Measurements from ENCODE around the gene UVRAG. TPM values are rescaled to one million over a fixed set of nuclear protein-coding genes. Genes with fewer than 3 reads are reported as not detected.
A peak's percentile ranks its signal among the peaks of the same experiment; 100 is the strongest.

UVRAG gene
- total RNA-seq, 6 donors from 2014 or later: 23.3 to 72.3 (median 28.5) TPM

- ATAC-seq (ENCODE audit: low FRiP score in 2 of 2) (peak in 1 of 2 donors; percentile 77), DNase-seq (no peak)
- WGBS, 2 donors: 26% methylated on average over 6 of the region's 6 CpGs
- no peaks in the 10 kb centered on the region for H3K9me3 ChIP-seq
- no peak overlapping the region for H3K27ac ChIP-seq
- TF ChIP-seq POLR2A (IDR thresholded peaks at IDR 0.05) (no peak), POLR2AphosphoS5 (IDR thresholded peaks at IDR 0.05) (no peak), CTCF (IDR thresholded peaks at IDR 0.05) (peak; percentile 56 to 87 (median 78)), EP300 (IDR thresholded peaks at IDR 0.05) (no peak)
- no peak overlapping the region for H3K4me3 ChIP-seq
- H3K36me3 ChIP-seq: no peaks in the 10 kb centered on the region
- no peaks in the 10 kb centered on the region for H3K27me3 ChIP-seq
- peaks cover 4 to 14% (median 9%) of the 10 kb centered on the region in 4 donors for H3K4me1 ChIP-seq
Measured at GRCh38 chr11:75867778-75868374, 52.9 kb downstream of the UVRAG start.

- no peak for DNase-seq
- 28 to 32% methylated on average over 1 of the region's 1 CpG for WGBS, 2 donors
- Histone ChIP-seq H3K27ac (no peak overlapping the region), H3K4me3 (no peak overlapping the region), H3K36me3 (no peaks in the 10 kb centered on the region), H3K27me3 (no peaks in the 10 kb centered on the region), H3K9me3 (no peaks in the 10 kb centered on the region), H3K4me1 (peaks cover 4 to 21% (median 11%) of the 10 kb centered on the region in 4 donors)
- ATAC-seq (ENCODE audit: low FRiP score in 2 of 2): no peak
- TF ChIP-seq POLR2AphosphoS5 (IDR thresholded peaks at IDR 0.05): no peak
- TF ChIP-seq CTCF (IDR thresholded peaks at IDR 0.05): no peak
- TF ChIP-seq POLR2A (IDR thresholded peaks at IDR 0.05): no peak
- TF ChIP-seq EP300 (IDR thresholded peaks at IDR 0.05): no peak
Measured at GRCh38 chr11:75868990-75869389, 54.0 kb downstream of the UVRAG start.

DNA sequence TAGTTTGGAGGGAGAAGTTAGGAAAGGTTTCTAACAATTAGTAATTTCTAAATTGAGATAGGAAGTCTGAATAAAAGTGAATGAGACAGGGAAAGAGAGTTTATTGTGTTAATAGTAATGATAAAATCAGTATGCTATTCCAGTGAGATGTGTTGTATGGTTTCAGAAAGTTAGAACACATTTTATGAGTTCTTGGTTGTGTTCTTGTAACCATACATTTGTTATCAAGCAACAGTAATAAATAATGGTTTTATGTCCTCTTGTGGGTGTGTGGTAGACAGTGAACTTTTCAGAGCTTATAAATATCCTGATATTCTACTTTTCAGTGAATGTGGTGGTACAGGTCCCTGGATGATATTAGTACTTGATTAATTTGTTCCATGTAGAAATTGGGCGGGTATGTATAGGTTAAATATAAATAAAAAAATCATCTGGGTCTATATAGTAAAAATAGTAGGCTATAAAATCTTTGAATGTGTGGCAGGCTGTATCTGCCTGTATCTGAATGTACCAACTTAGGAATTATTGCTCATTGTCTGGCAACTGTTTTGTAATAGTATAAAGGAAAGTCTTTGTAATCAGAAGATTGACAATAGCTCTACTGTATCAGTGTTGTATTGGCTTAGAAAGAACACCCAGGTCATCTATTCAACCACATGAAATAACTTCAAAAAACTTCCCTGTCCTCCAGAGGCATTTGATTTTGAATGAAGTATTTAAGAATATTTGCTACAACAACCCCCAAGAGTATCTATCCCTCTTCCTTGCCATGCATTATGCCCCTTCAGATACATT lies 54.8 kb downstream of the UVRAG start:
- no peaks in the 10 kb centered on the region for H3K27me3 ChIP-seq
- no peak overlapping the region for H3K4me3 ChIP-seq
- H3K27ac ChIP-seq: no peak overlapping the region
- DNase-seq: no peak
- no peaks in the 10 kb centered on the region for H3K9me3 ChIP-seq
- TF ChIP-seq EP300 (IDR thresholded peaks at IDR 0.05): no peak
- no peak for TF ChIP-seq CTCF (IDR thresholded peaks at IDR 0.05)
- TF ChIP-seq POLR2AphosphoS5 (IDR thresholded peaks at IDR 0.05): no peak
- no peak for TF ChIP-seq POLR2A (IDR thresholded peaks at IDR 0.05)
- H3K4me1 ChIP-seq: peaks cover 4 to 21% (median 11%) of the 10 kb centered on the region in 4 donors
- ATAC-seq (ENCODE audit: low FRiP score in 2 of 2): no peak
- no peaks in the 10 kb centered on the region for H3K36me3 ChIP-seq
- 91 to 97% methylated on average over 1 of the region's 1 CpG for WGBS, 2 donors

DNA sequence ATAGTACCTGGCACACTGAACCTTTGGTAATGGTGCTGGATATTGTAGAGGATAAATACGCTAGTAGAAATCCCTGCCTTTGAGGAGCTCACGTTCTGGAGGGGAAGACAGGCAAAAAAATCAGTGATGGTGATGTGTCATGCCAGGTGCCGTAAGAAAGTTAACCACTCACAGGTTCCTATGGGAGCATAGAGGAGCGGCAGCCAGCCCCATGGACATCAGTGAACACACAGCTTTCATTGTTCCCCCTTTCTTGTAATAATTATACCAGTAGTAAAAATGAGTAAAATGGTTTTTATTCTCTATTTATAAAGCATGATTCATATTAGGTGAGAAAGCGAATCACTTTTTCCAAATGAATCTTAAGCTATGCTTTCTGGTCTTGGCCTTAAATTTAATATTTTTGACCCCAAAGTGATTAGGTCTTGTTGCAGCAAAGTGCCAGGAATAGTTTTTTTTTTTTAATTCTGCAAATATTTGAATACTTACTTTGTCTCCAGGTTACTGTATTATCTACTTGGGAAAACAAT lies 57.9 kb downstream of the UVRAG start:
- WGBS, 2 donors: 57 to 61% methylated on average over 5 of the region's 5 CpGs
- TF ChIP-seq EP300 (IDR thresholded peaks at IDR 0.05): no peak
- TF ChIP-seq POLR2AphosphoS5 (IDR thresholded peaks at IDR 0.05): no peak
- TF ChIP-seq POLR2A (IDR thresholded peaks at IDR 0.05): no peak
- TF ChIP-seq CTCF (IDR thresholded peaks at IDR 0.05): no peak
- ATAC-seq (ENCODE audit: low FRiP score in 2 of 2) (no peak), DNase-seq (no peak)
- H3K9me3 ChIP-seq: no peaks in the 10 kb centered on the region
- no peaks in the 10 kb centered on the region for H3K36me3 ChIP-seq
- peaks cover 4 to 12% (median 8%) of the 10 kb centered on the region in 4 donors for H3K4me1 ChIP-seq
- H3K27ac ChIP-seq: no peak overlapping the region
- H3K27me3 ChIP-seq: no peaks in the 10 kb centered on the region
- H3K4me3 ChIP-seq: no peak overlapping the region

Data from upper lobe of left lung (tissue), 6 donors.